Gastroesophageal sphincter (tissue), 4 donors: ENCODE results near the gene SSH3. TPM values are rescaled to one million over a fixed set of nuclear protein-coding genes. Genes with fewer than 3 reads are reported as not detected.

Source experiments
- ATAC-seq: fragments of 150-250 bp; one replicate; pipeline ENCODE4 v1.9.1; 2016; ENCODE audit warnings: mild to moderate bottlenecking, moderate library complexity
- H3K27ac ChIP-seq, 4 donors: fragments of 200-600 bp; sonication (generic) in 3 of 4; 1 replicate in 3 of 4; 2 replicates in 1 of 4; pipeline ENCODE4 v1.5.1; 2016 to 2019
- H3K27me3 ChIP-seq: fragments of 200-600 bp; sonication (generic); one replicate; pipeline ENCODE4 v1.5.1; 2019
- H3K36me3 ChIP-seq, 2 donors: fragments of 200-600 bp; sonication (generic); one replicate each; pipeline ENCODE4 v1.5.1; 2019; ENCODE audit warnings: control low read depth in 1 of 2
- H3K4me1 ChIP-seq, 3 donors: fragments of 200-600 bp; sonication (generic); 1 replicate in 2 of 3; 2 replicates in 1 of 3; pipeline ENCODE4 v1.5.1; 2016 to 2019; ENCODE audit warnings: control low read depth in 2 of 3
- H3K4me3 ChIP-seq, 2 donors: fragments of 200-600 bp; sonication (generic); one replicate each; pipeline ENCODE4 v1.5.1; 2019; ENCODE audit warnings: mild to moderate bottlenecking in 1 of 2, moderate library complexity in 1 of 2
- H3K9me3 ChIP-seq, 3 donors: fragments of 200-600 bp; sonication (generic); one replicate each; pipeline ENCODE4 v1.5.1; 2017 to 2019; ENCODE audit warnings: control low read depth in 2 of 3
- CTCF ChIP-seq, 4 experiments: fragments of 200-600 bp in 2 of 4; fragments of 450-650 bp in 2 of 4; sonication (generic) in 1 of 4; IDR thresholded peaks; one replicate each; pipeline ENCODE4 v1.5.1; 2017 to 2019; ENCODE audit warnings: antibody characterized with exemption in 4 of 4, mild to moderate bottlenecking in 2 of 4, moderate library complexity in 2 of 4
- EP300 ChIP-seq: sonication (generic); formaldehyde crosslinking; IDR thresholded peaks from one replicate; pipeline ENCODE4 v1.6.1; 2017; ENCODE audit warnings: antibody characterized with exemption, mild to moderate bottlenecking
- POLR2A ChIP-seq, 2 donors: fragments of 450-650 bp; IDR thresholded peaks; one replicate each; pipeline ENCODE4 v1.6.1; 2017; ENCODE audit warnings: antibody characterized with exemption in 2 of 2, mild to moderate bottlenecking in 2 of 2, moderate library complexity in 1 of 2
- POLR2AphosphoS5 ChIP-seq: sonication (generic); formaldehyde crosslinking; IDR thresholded peaks from one replicate; pipeline ENCODE4 v1.6.1; 2017; ENCODE audit warnings: antibody characterized with exemption
- WGBS, 2 donors: methylation state at CpG; one replicate each; pipeline ENCODE4 v1.1.5; 2018; ENCODE audit warnings: low coverage in 1 of 2; 5-methylcytosine and 5-hydroxymethylcytosine counted together
- total RNA-seq, 4 donors: library from RNA; depleted of rRNA; stranded (reverse); fragments of >200 nt; gene quantifications; one replicate each; pipeline ENCODE4 v1.1.0, GENCODE V29; 2016

Gene SSH3
- total RNA-seq, 4 donors from 2014 or later: 33.9 to 58.4 (median 41.9) TPM

- no peak for TF ChIP-seq POLR2AphosphoS5
- no peak for TF ChIP-seq EP300
- no peak for TF ChIP-seq POLR2A (IDR thresholded peaks at IDR 0.05)
- Histone ChIP-seq H3K4me1 (peaks cover 0 to 30% (median 20%) of the 10 kb centered on the region in 3 donors), H3K9me3 (no peaks in the 10 kb centered on the region), H3K4me3 (no peak overlapping the region), H3K27me3 (no peaks in the 10 kb centered on the region), H3K36me3 (no peaks in the 10 kb centered on the region), H3K27ac (peak overlapping the region in 2 of 4 donors; percentile 17 to 35)
- WGBS, 2 donors: 54 to 63% methylated on average over 4 to 5 of the region's 5 CpGs
- no peak for ATAC-seq
These were observed 45.7 kb downstream of the SSH3 start for GRCh38 chr11:67349036-67349435.

DNA sequence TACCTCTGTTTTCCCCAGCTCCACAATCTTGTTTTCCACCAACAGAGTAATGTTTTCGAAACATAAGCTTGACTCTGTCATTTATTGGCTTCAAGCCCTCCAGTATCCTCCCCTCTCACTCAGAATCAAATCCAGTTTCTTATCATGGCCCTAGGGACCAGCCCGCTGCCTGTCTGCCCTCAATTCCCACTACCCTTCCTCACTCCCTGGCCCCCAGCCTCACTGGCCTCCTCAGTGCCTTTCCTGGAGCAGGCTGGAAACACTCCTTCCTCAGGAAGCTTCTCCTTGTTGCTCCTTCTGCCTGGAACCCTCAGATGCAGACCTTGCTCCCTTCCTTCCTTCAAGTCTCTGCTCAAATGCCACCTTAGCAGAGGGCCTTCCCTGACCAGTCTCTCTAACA, 46.1 kb downstream of the SSH3 start:
- no peaks in the 10 kb centered on the region for H3K36me3 ChIP-seq
- peaks cover 0 to 34% (median 24%) of the 10 kb centered on the region in 3 donors for H3K4me1 ChIP-seq
- no peak overlapping the region for H3K4me3 ChIP-seq
- no peak for ATAC-seq
- 100% methylated on average over 1 of the region's 2 CpGs for WGBS, 2 donors
- no peaks in the 10 kb centered on the region for H3K9me3 ChIP-seq
- peak overlapping the region in 2 of 4 donors; percentile 17 to 35 for H3K27ac ChIP-seq
- TF ChIP-seq CTCF (IDR thresholded peaks at IDR 0.05) (no peak), POLR2AphosphoS5 (no peak), EP300 (no peak)
- no peaks in the 10 kb centered on the region for H3K27me3 ChIP-seq

- ATAC-seq: no peak
- H3K9me3 ChIP-seq: no peaks in the 10 kb centered on the region
- H3K36me3 ChIP-seq: no peaks in the 10 kb centered on the region
- H3K27ac ChIP-seq: peak overlapping the region in 1 of 4 donors; percentile 17
- WGBS, 2 donors: 75 to 80% methylated on average over 3 to 4 of the region's 4 CpGs
- peaks cover 3 to 39% (median 30%) of the 10 kb centered on the region in 3 donors for H3K4me1 ChIP-seq
- no peak overlapping the region for H3K4me3 ChIP-seq
- H3K27me3 ChIP-seq: no peaks in the 10 kb centered on the region
- TF ChIP-seq POLR2A (IDR thresholded peaks at IDR 0.05) (no peak), CTCF (IDR thresholded peaks at IDR 0.05) (no peak), POLR2AphosphoS5 (no peak), EP300 (no peak)
These were observed 46.7 kb downstream of the SSH3 start for GRCh38 chr11:67349928-67350465.

GRCh38 chr11:67351275-67352005, 48.1 kb downstream of the SSH3 start:
- no peaks in the 10 kb centered on the region for H3K27me3 ChIP-seq
- peak overlapping the region; percentile 16 to 99 (median 94) for H3K27ac ChIP-seq
- peaks cover 6 to 54% (median 44%) of the 10 kb centered on the region in 3 donors for H3K4me1 ChIP-seq
- H3K9me3 ChIP-seq: no peaks in the 10 kb centered on the region
- H3K36me3 ChIP-seq: no peaks in the 10 kb centered on the region
- TF ChIP-seq POLR2A (IDR thresholded peaks at IDR 0.05): no peak
- no peak for TF ChIP-seq POLR2AphosphoS5
- TF ChIP-seq EP300: no peak
- peak in 3 of 4 experiments; percentile 87 to 94 (median 93) for TF ChIP-seq CTCF (IDR thresholded peaks at IDR 0.05)
- no peak for ATAC-seq
- peak overlapping the region in 1 of 2 donors; percentile 80 for H3K4me3 ChIP-seq
- WGBS, 2 donors: 0% methylated on average over 2 of the region's 11 CpGs; no CpG with 5 or more reads in 1 of the 2 donors

GRCh38 chr11:67352546-67353316, 49.4 kb downstream of the SSH3 start:
- TF ChIP-seq EP300 (no peak), POLR2AphosphoS5 (no peak), POLR2A (IDR thresholded peaks at IDR 0.05) (no peak), CTCF (IDR thresholded peaks at IDR 0.05) (no peak)
- no peaks in the 10 kb centered on the region for H3K36me3 ChIP-seq
- peak overlapping the region; percentile 42 to 80 for H3K4me3 ChIP-seq
- ATAC-seq: peak; percentile 0
- H3K4me1 ChIP-seq: peaks cover 7 to 67% (median 54%) of the 10 kb centered on the region in 3 donors
- no peaks in the 10 kb centered on the region for H3K9me3 ChIP-seq
- H3K27ac ChIP-seq: peak overlapping the region; percentile 87 to 99 (median 94)
- 0% methylated on average over 3 to 18 of the region's 25 CpGs for WGBS, 2 donors
- H3K27me3 ChIP-seq: no peaks in the 10 kb centered on the region
